ENCODE results near the gene SLC45A1.

DNA sequence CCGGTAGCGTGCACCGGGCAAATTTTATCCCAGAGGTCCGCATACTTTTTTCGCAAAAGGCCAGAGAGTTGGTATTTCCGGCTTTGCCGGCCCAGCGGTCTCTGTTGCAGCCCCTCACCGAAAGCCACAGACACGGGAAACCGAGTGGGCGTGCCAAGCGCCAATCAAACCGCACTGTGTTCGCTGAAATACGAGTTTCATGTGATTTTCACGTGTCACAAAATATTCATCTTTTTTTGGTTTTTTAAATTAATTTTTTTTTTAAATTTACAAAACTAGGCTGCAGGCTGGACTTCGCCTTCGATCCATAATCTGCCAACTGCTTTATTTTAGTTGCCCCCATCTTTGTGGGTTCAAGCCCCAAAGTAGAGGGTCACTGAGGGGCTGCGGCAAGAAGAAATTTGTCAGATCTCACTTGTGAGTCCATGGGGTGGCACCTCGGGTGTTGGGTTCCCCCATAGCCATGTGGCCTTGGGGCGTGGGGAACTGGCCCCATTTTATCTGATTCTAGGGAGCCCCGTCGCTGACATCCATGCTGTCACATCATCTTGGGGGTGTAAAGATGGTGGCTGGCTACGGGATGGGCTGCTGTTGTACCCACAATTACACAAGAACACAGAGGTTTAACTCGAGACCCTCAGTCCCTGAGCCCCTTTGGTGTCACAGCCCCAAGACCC lies 20.8 kb downstream of the SLC45A1 start:
- TF ChIP-seq, protein P1, sequence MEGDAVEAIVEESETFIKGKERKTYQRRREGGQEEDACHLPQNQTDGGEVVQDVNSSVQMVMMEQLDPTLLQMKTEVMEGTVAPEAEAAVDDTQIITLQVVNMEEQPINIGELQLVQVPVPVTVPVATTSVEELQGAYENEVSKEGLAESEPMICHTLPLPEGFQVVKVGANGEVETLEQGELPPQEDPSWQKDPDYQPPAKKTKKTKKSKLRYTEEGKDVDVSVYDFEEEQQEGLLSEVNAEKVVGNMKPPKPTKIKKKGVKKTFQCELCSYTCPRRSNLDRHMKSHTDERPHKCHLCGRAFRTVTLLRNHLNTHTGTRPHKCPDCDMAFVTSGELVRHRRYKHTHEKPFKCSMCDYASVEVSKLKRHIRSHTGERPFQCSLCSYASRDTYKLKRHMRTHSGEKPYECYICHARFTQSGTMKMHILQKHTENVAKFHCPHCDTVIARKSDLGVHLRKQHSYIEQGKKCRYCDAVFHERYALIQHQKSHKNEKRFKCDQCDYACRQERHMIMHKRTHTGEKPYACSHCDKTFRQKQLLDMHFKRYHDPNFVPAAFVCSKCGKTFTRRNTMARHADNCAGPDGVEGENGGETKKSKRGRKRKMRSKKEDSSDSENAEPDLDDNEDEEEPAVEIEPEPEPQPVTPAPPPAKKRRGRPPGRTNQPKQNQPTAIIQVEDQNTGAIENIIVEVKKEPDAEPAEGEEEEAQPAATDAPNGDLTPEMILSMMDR (IDR thresholded peaks at IDR 0.05; ENCODE audit: low read depth, low read length), result no peak
- no peak for TF ChIP-seq EZH2phosphoT487 (IDR thresholded peaks at IDR 0.05; ENCODE audit: low read depth)
